Measurements from ENCODE around the gene SOCS7.

DNA sequence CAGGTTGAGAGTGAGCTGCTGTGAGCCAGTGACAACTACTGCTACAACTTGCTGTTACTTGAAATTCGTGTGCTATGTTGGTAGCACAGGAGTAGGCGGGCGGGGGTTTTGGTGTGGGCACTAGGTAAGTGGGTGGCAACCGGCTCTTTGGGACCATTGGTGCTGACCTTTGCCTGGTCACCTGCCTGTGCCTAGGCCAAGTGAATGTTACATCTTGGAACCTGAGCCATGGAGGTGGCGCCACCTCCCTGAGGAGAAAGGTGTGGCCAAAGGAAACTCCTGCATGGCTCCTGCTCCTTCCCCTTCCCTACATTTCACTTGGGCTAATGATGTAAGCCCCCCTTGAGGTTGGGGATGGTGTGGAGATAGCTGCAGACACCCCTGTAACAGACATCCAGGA is 51.3 kb downstream of the SOCS7 start:
- TF ChIP-seq, protein P1, sequence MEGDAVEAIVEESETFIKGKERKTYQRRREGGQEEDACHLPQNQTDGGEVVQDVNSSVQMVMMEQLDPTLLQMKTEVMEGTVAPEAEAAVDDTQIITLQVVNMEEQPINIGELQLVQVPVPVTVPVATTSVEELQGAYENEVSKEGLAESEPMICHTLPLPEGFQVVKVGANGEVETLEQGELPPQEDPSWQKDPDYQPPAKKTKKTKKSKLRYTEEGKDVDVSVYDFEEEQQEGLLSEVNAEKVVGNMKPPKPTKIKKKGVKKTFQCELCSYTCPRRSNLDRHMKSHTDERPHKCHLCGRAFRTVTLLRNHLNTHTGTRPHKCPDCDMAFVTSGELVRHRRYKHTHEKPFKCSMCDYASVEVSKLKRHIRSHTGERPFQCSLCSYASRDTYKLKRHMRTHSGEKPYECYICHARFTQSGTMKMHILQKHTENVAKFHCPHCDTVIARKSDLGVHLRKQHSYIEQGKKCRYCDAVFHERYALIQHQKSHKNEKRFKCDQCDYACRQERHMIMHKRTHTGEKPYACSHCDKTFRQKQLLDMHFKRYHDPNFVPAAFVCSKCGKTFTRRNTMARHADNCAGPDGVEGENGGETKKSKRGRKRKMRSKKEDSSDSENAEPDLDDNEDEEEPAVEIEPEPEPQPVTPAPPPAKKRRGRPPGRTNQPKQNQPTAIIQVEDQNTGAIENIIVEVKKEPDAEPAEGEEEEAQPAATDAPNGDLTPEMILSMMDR (IDR thresholded peaks at IDR 0.05), result no peak
- TF ChIP-seq SIN3A (IDR thresholded peaks at IDR 0.05; ENCODE audit: borderline replicate concordance, insufficient read depth, low read depth, low read length) (no peak), POLR2AphosphoS5 (IDR thresholded peaks at IDR 0.05; ENCODE audit: low read depth, low read length) (no peak), TCF7L2 (IDR thresholded peaks at IDR 0.05; ENCODE audit: low read depth, low read length) (no peak)
- TF ChIP-seq, protein P2, sequence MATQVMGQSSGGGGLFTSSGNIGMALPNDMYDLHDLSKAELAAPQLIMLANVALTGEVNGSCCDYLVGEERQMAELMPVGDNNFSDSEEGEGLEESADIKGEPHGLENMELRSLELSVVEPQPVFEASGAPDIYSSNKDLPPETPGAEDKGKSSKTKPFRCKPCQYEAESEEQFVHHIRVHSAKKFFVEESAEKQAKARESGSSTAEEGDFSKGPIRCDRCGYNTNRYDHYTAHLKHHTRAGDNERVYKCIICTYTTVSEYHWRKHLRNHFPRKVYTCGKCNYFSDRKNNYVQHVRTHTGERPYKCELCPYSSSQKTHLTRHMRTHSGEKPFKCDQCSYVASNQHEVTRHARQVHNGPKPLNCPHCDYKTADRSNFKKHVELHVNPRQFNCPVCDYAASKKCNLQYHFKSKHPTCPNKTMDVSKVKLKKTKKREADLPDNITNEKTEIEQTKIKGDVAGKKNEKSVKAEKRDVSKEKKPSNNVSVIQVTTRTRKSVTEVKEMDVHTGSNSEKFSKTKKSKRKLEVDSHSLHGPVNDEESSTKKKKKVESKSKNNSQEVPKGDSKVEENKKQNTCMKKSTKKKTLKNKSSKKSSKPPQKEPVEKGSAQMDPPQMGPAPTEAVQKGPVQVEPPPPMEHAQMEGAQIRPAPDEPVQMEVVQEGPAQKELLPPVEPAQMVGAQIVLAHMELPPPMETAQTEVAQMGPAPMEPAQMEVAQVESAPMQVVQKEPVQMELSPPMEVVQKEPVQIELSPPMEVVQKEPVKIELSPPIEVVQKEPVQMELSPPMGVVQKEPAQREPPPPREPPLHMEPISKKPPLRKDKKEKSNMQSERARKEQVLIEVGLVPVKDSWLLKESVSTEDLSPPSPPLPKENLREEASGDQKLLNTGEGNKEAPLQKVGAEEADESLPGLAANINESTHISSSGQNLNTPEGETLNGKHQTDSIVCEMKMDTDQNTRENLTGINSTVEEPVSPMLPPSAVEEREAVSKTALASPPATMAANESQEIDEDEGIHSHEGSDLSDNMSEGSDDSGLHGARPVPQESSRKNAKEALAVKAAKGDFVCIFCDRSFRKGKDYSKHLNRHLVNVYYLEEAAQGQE (IDR thresholded peaks at IDR 0.05; ENCODE audit: insufficient read depth in 1 of 2, low read depth in 2 of 2, low read length in 1 of 2), result no peak

Measured in Panc1 (cell line).